ENCODE results near the gene POP7. TPM values are rescaled to one million over a fixed set of nuclear protein-coding genes. Genes with fewer than 3 reads are reported as not detected.
"Not testable (repeated sequence)": the region's sequence is repeated elsewhere in the genome, so short reads cannot be mapped to it uniquely, and the experiment has no call there.

Gene POP7
- total and polyA plus RNA-seq, 2 donors (not counting 1 experiment from before 2014, with no cell fraction given): 14.4 to 15.2 TPM

- Histone ChIP-seq H3K9ac (ENCODE audit: low read length) (no peak overlapping the region), H2AFZ (ENCODE audit: insufficient read depth, low read depth, low read length, poor library complexity, severe bottlenecking) (no peak overlapping the region), H3K36me3 (replicated peaks in 1 of 2; ENCODE audit: control extremely low read depth in 1 of 2, control insufficient read depth in 1 of 2, extremely low read depth in 1 of 2, insufficient read depth in 2 of 2, low read length in 1 of 2) (peaks cover 0 to 1% of the 10 kb centered on the region in 2 experiments), H4K20me1 (ENCODE audit: control insufficient read depth, insufficient read depth, low read length, poor library complexity, severe bottlenecking) (no peaks in the 10 kb centered on the region), H3K27me3 (replicated peaks in 1 of 4; ENCODE audit: control extremely low read depth in 1 of 4, control insufficient read depth in 3 of 4, insufficient read depth in 4 of 4, low read length in 3 of 4) (peaks cover 0 to 20% (median 3%) of the 10 kb centered on the region in 4 experiments), H3K4me2 (replicated peaks; ENCODE audit: low read depth, low read length, poor library complexity, severe bottlenecking) (no peak overlapping the region), H3K27ac (ENCODE audit: low read length in 2 of 2) (no peak overlapping the region), H3K79me2 (ENCODE audit: control insufficient read depth, insufficient read depth, low read length) (no peaks in the 10 kb centered on the region), H3K4me3 (ENCODE audit: control extremely low read depth in 1 of 5, extremely low read depth in 1 of 5, insufficient read depth in 1 of 5, low read depth in 2 of 5, low read length in 4 of 5) (no peak overlapping the region), H3K9me3 (ENCODE audit: control extremely low read depth in 1 of 3, control insufficient read depth in 2 of 3, insufficient read depth in 1 of 3, low read length in 2 of 3) (peaks cover 0 to 24% (median 0%) of the 10 kb centered on the region in 3 donors), H3K4me1 (ENCODE audit: control insufficient read depth in 2 of 2, insufficient read depth in 2 of 2, low read length in 2 of 2) (no peaks in the 10 kb centered on the region)
- no peak for TF ChIP-seq EZH2 (IDR thresholded peaks at IDR 0.05; ENCODE audit: borderline replicate concordance, insufficient read depth, low read depth, low read length, poor library complexity, severe bottlenecking)
- TF ChIP-seq CTCF (IDR thresholded peaks at IDR 0.05): no peak
- peaks cover 10% of the 10 kb centered on the region for H3K27me3 Mint-ChIP-seq
- no peak overlapping the region for H3K27ac Mint-ChIP-seq
- DNase-seq (no peak), ATAC-seq (ENCODE audit: low read depth) (no peak)
- 90% methylated on average over 8 of the region's 8 CpGs for WGBS (ENCODE audit: insufficient coverage)
- intact Hi-C loops (cut with micrococcal nuclease): no loop called here
- H3K4me1 Mint-ChIP-seq: no peaks in the 10 kb centered on the region
- H3K9me3 Mint-ChIP-seq (ENCODE audit: insufficient read depth): peaks cover 8% of the 10 kb centered on the region
- no peak overlapping the region for H3K4me3 Mint-ChIP-seq
- ChIA-PET CTCF (interaction anchor here (2.1 kb wide), 1 partner anchor 9 kb away, joined by 8 read pairs; the partner anchor contains the start of gene POP7), POLR2A (no interaction called here)
Measured at GRCh38 chr7:100714725-100715124, 8.8 kb downstream of the POP7 start.

GRCh38 chr7:100717073-100717472, 11.2 kb downstream of the POP7 start:
- H3K27ac Mint-ChIP-seq; H3K9ac ChIP-seq (ENCODE audit: low read length); POLR2A ChIA-PET; ATAC-seq (ENCODE audit: low read depth); H3K4me1 Mint-ChIP-seq; H2AFZ ChIP-seq (ENCODE audit: insufficient read depth, low read depth, low read length, poor library complexity, severe bottlenecking); H3K79me2 ChIP-seq (ENCODE audit: control insufficient read depth, insufficient read depth, low read length); H3K4me3 ChIP-seq (ENCODE audit: control extremely low read depth in 1 of 5, extremely low read depth in 1 of 5, insufficient read depth in 1 of 5, low read depth in 2 of 5, low read length in 4 of 5); H4K20me1 ChIP-seq (ENCODE audit: control insufficient read depth, insufficient read depth, low read length, poor library complexity, severe bottlenecking); H3K4me3 Mint-ChIP-seq; DNase-seq; H3K27ac ChIP-seq (ENCODE audit: low read length in 2 of 2); H3K4me2 ChIP-seq (replicated peaks; ENCODE audit: low read depth, low read length, poor library complexity, severe bottlenecking); intact Hi-C loops (cut with micrococcal nuclease); H3K36me3 ChIP-seq (replicated peaks in 1 of 2; ENCODE audit: control extremely low read depth in 1 of 2, control insufficient read depth in 1 of 2, extremely low read depth in 1 of 2, insufficient read depth in 2 of 2, low read length in 1 of 2); H3K9me3 Mint-ChIP-seq (ENCODE audit: insufficient read depth): not testable (repeated sequence)
- Histone ChIP-seq H3K27me3 (replicated peaks in 1 of 4; ENCODE audit: control extremely low read depth in 1 of 4, control insufficient read depth in 3 of 4, insufficient read depth in 4 of 4, low read length in 3 of 4) (peaks cover 0 to 41% (median 13%) of the 10 kb centered on the region in 4 experiments), H3K4me1 (ENCODE audit: control insufficient read depth in 2 of 2, insufficient read depth in 2 of 2, low read length in 2 of 2) (peaks cover 7 to 13% of the 10 kb centered on the region in 2 donors), H3K9me3 (ENCODE audit: control extremely low read depth in 1 of 3, control insufficient read depth in 2 of 3, insufficient read depth in 1 of 3, low read length in 2 of 3) (peaks cover 0 to 30% (median 0%) of the 10 kb centered on the region in 3 donors)
- 92% methylated on average over 2 of the region's 2 CpGs for WGBS (ENCODE audit: insufficient coverage)
- CTCF ChIA-PET: interaction anchor here (0.7 to 2.1 kb wide), 3 partner anchors 9 to 98 kb away, joined by 3 to 8 read pairs (median 3); no protein-coding TSS in a partner anchor
- H3K27me3 Mint-ChIP-seq: peaks cover 22% of the 10 kb centered on the region
